HepG2 (cell line): ENCODE measurements around the gene CNTRL. TPM values are rescaled to one million over a fixed set of nuclear protein-coding genes. Genes with fewer than 3 reads are reported as not detected.

Experiments
- ATAC-seq: fragments of 200-7000 bp; cut with Tn5 transposase; 3 replicates; pipeline ENCODE4 v1.9.1; 2020; ENCODE audit warnings: mild to moderate bottlenecking, moderate library complexity
- BruUV-seq: library from RNA; stranded (reverse); fragments of 400-500 nt; replicated peaks from 2 replicates; lab custom pipeline; 2021; lab: Mats Ljungman, UMichigan
- CTCF ChIA-PET: fragments of 300-600 bp; formaldehyde crosslinking; extraction: SDS; loops from one replicate; lab custom pipeline; 2021; ENCODE audit warnings: low total read pairs, inconsistent platforms, low intra/inter-chr PET ratio; lab: Yijun Ruan, JAX
- POLR2A ChIA-PET: fragments of 350-600 bp; sonication (Branson Sonifier 250); formaldehyde crosslinking; loops from one replicate; lab custom pipeline; 2020; ENCODE audit warnings: antibody characterized with exemption, inconsistent platforms; lab: Yijun Ruan, JAX
- DNase-seq: peaks from one replicate; pipeline ENCODE4 v3.0.0-alpha.2; 2015; ENCODE audit warnings: low spot score
- FAIRE-seq: peaks from 3 replicates; lab custom pipeline; 2011; peaks lifted over from hg19 to GRCh38; lab: Jason Lieb, UNC
- H2AFZ ChIP-seq: one replicate; pipeline ENCODE4 v1.6.1; 2011; ENCODE audit warnings: low read length, inconsistent platforms
- H3K27ac ChIP-seq: fragments of 300-600 bp; 3 replicates; pipeline ENCODE4 v1.8.0; 2011; ENCODE audit warnings: mixed run types, mild to moderate bottlenecking, mixed read lengths, low read length, inconsistent platforms; ENCODE audit not compliant: insufficient read depth; ENCODE audit errors: extremely low read length
- H3K27me3 ChIP-seq, 2 experiments: fragments of 200-600 bp in 1 of 2; 2 replicates in 1 of 2; 3 replicates in 1 of 2; pipeline versions ENCODE4 v1.6.0 to v1.8.0; 2011; ENCODE audit warnings: low read length in 2 of 2, mild to moderate bottlenecking in 2 of 2, moderate library complexity in 2 of 2, inconsistent platforms in 1 of 2; ENCODE audit not compliant: insufficient read depth in 2 of 2, control insufficient read depth in 1 of 2
- H3K36me3 ChIP-seq, 2 experiments: fragments of 200-600 bp in 1 of 2; replicated peaks in 1 of 2; 2 replicates in 1 of 2; 3 replicates in 1 of 2; pipeline versions ENCODE4 v1.5.1 to v1.8.0; 2011; ENCODE audit warnings: low read length in 2 of 2, inconsistent platforms in 1 of 2; ENCODE audit not compliant: insufficient read depth in 2 of 2, control insufficient read depth in 1 of 2
- H3K4me1 ChIP-seq: 2 replicates; pipeline ENCODE4 v1.5.1; 2012; ENCODE audit warnings: low read length, inconsistent platforms; ENCODE audit not compliant: insufficient read depth
- H3K4me2 ChIP-seq: 2 replicates; pipeline ENCODE4 v1.6.0; 2011; ENCODE audit warnings: low read depth, low read length, inconsistent platforms
- H3K4me3 ChIP-seq, 3 experiments: fragments of 200-600 bp in 1 of 3; sonication (generic), shearing (Covaris generic) in 1 of 3; replicated peaks in 1 of 3; 2 replicates each; pipeline ENCODE4 v1.5.1; 2011 to 2016; ENCODE audit warnings: low read length in 3 of 3, inconsistent platforms in 2 of 3, low read depth in 2 of 3, mild to moderate bottlenecking in 2 of 3, control low read depth in 1 of 3, mixed read lengths in 1 of 3; ENCODE audit not compliant: insufficient read depth in 1 of 3
- H3K79me2 ChIP-seq: one replicate; pipeline ENCODE4 v1.6.1; 2011; ENCODE audit warnings: low read length, inconsistent platforms; ENCODE audit not compliant: insufficient read depth
- H3K9ac ChIP-seq: 2 replicates; pipeline ENCODE4 v1.6.0; 2011; ENCODE audit warnings: mild to moderate bottlenecking, low read depth, low read length, inconsistent platforms; ENCODE audit not compliant: insufficient read depth
- H3K9me3 ChIP-seq: 2 replicates; pipeline ENCODE4 v1.5.1; 2012; ENCODE audit warnings: mild to moderate bottlenecking, low read length
- H4K20me1 ChIP-seq: 2 replicates; pipeline ENCODE4 v1.6.0; 2011; ENCODE audit warnings: inconsistent platforms, mild to moderate bottlenecking, low read length, moderate library complexity; ENCODE audit not compliant: insufficient read depth
- MAFF ChIP-seq: IDR thresholded peaks from 2 replicates; pipeline ENCODE4 v1.6.1; 2011; ENCODE audit warnings: low read depth, low read length, improper control_type of control experiment
- MAFK ChIP-seq, 2 experiments: IDR thresholded peaks in 1 of 2; conservative IDR thresholded peaks in 1 of 2; 2 replicates each; pipeline ENCODE4 v1.6.1; 2011; ENCODE audit warnings: improper control_type of control experiment in 2 of 2, low read length in 2 of 2
- ZNF317 ChIP-seq: sonication (generic); formaldehyde crosslinking; IDR thresholded peaks from 2 replicates; pipeline ENCODE4 v1.5.0; 2020; ENCODE audit warnings: mild to moderate bottlenecking, missing genetic modification reagents
- ZNF337 ChIP-seq: sonication (generic); formaldehyde crosslinking; IDR thresholded peaks from 2 replicates; pipeline ENCODE4 v1.5.1; 2020; ENCODE audit warnings: missing genetic modification reagents, low read depth, mild to moderate bottlenecking, borderline replicate concordance
- WGBS: methylation state at CpG from one replicate; pipeline ENCODE4 v1.1.6; 2017; ENCODE audit warnings: low lambda C conversion rate; 5-methylcytosine and 5-hydroxymethylcytosine counted together
- in situ Hi-C: cut with HindIII; loops from 2 replicates; pipeline ENCODE4 v1.10.0; 2017; ENCODE audit warnings: low pct_unique_long_range_greater_than_20kb; ENCODE audit not compliant: extremely low pct_ligation_motif_present
- intact Hi-C: fragments of 100-400 bp; cut with micrococcal nuclease; formaldehyde crosslinking; loops from one replicate; pipeline ENCODE4 v1.10.0; 2022; ENCODE audit not compliant: unreplicated experiment
- polyA plus RNA-seq, 8 experiments: library from polyadenylated mRNA; depleted of rRNA in 3 of 8; stranded (reverse) in 7 of 8; unstranded in 1 of 8; fragments of >200 nt; fragmentation: Illumina TruSeq in 4 of 8; extraction: Trizol in 4 of 8; gene quantifications; 2 replicates each; pipeline versions ENCODE4 v1.2.1 to v1.2.3, GENCODE V29; 2011 to 2016; ENCODE audit warnings: low read depth in 4 of 8, missing spikeins in 1 of 8, mixed read lengths in 1 of 8; ENCODE audit not compliant: insufficient read depth in 1 of 8
- total RNA-seq, 5 experiments: library from RNA; depleted of rRNA; stranded (reverse); fragments of >200 nt; fragmentation: Illumina TruSeq; extraction: Trizol; gene quantifications; 2 replicates each; pipeline ENCODE4 v1.2.3, GENCODE V29; 2016; ENCODE audit warnings: low read depth in 1 of 5
- TF ChIP-seq, protein P1 (sequence below): sonication (generic); formaldehyde crosslinking; IDR thresholded peaks from 2 replicates; pipeline ENCODE4 v1.5.1; 2020; ENCODE audit warnings: mild to moderate bottlenecking, missing genetic modification reagents, borderline replicate concordance
- TF ChIP-seq, protein P2 (sequence below): sonication (generic); formaldehyde crosslinking; IDR thresholded peaks from one replicate; pipeline ENCODE4 v1.5.1; 2020; ENCODE audit warnings: mild to moderate bottlenecking, missing genetic modification reagents; ENCODE audit errors: not compliant biosample characterization

The CNTRL gene
- total and polyA plus RNA-seq, 2 of the 13 experiments (the other 11 are each of a cell fraction or from before 2014, with no cell fraction given): 7.5 to 11.8 TPM

DNA sequence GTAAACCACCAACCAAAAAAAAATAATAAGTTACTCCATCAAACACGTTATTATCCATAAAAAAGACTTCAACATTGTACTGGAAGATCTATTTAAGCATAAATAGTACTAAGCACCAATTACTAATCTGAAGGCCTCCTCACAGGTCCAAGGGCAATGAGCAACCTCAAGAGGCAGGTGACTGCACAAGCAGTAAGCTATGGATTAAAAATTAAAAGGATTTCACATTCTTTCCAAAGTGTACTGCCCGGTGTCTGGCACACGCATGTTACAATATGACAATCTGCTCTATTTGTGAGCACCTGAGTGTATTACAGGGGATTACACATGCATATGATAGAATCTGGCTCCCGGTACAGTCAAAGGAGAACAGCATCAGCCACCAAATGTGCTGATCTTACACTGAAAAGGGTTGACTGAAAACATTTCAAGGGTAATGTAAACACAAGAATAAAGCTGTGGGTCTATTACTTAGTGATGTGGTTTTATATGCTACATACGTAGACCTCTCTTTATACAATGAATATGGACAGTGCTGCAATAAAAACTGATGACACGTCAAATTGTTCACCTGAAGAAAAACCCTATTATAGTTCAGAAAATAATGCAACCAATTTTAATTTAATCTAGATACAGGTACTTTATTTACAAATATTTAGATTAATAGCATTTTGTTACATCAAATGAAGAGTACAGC is 104.1 kb downstream of the CNTRL start:
- peaks cover 61% of the 10 kb centered on the region for H3K4me1 ChIP-seq
- H3K9me3 ChIP-seq: no peaks in the 10 kb centered on the region
- ATAC-seq: no peak; the same call in 2 of the 3 replicates
- no peak for FAIRE-seq
- peak overlapping the region; percentile 25; the same call in 1 of the 2 replicates for H3K4me2 ChIP-seq
- peaks cover 4 to 8% of the 10 kb centered on the region in 2 experiments; a peak in 4 of 5 replicates for H3K36me3 ChIP-seq
- no peak overlapping the region for H2AFZ ChIP-seq
- no peak for DNase-seq
- 87% methylated on average over 6 of the region's 6 CpGs for WGBS
- peaks cover 25% of the 10 kb centered on the region for H3K79me2 ChIP-seq
- no peak overlapping the region for H3K4me3 ChIP-seq
- no peak overlapping the region for H3K9ac ChIP-seq
- no peaks in the 10 kb centered on the region for H3K27me3 ChIP-seq
- H3K27ac ChIP-seq: peak overlapping the region; percentile 31
- 0 out of 2 replicates have a peak, but pooled peaks cover 2% of the 10 kb centered on the region for H4K20me1 ChIP-seq
- no TSS peak for BruUV-seq
- intact Hi-C loops: no loop called here
- POLR2A ChIA-PET: no interaction called here
- in situ Hi-C loops: no loop called here
- CTCF ChIA-PET: no interaction called here
- TF ChIP-seq MAFK (conservative IDR thresholded peaks at IDR 0.05 in 1 of 2, IDR thresholded peaks at IDR 0.05 in 1 of 2; ENCODE audit: low read length in 2 of 2) (peak; percentile 95 to 96), MAFF (peak; percentile 94), ZNF317 (CRISPR knock-in tag) (0 out of 2 replicates have a peak, but pooled peaks have one; percentile 11), ZNF337 (CRISPR knock-in tag) (no peak)
- TF ChIP-seq, protein P1, sequence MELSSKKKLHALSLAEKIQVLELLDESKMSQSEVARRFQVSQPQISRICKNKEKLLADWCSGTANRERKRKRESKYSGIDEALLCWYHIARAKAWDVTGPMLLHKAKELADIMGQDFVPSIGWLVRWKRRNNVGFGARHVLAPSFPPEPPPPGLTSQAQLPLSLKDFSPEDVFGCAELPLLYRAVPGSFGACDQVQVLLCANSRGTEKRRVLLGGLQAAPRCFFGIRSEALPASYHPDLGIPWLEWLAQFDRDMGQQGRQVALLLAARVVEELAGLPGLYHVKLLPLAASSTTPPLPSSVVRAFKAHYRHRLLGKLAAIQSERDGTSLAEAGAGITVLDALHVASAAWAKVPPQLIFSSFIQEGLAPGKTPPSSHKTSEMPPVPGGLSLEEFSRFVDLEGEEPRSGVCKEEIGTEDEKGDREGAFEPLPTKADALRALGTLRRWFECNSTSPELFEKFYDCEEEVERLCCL (CRISPR knock-in tag): 0 out of 2 replicates have a peak, but pooled peaks have one; percentile 24
- TF ChIP-seq, protein P2, sequence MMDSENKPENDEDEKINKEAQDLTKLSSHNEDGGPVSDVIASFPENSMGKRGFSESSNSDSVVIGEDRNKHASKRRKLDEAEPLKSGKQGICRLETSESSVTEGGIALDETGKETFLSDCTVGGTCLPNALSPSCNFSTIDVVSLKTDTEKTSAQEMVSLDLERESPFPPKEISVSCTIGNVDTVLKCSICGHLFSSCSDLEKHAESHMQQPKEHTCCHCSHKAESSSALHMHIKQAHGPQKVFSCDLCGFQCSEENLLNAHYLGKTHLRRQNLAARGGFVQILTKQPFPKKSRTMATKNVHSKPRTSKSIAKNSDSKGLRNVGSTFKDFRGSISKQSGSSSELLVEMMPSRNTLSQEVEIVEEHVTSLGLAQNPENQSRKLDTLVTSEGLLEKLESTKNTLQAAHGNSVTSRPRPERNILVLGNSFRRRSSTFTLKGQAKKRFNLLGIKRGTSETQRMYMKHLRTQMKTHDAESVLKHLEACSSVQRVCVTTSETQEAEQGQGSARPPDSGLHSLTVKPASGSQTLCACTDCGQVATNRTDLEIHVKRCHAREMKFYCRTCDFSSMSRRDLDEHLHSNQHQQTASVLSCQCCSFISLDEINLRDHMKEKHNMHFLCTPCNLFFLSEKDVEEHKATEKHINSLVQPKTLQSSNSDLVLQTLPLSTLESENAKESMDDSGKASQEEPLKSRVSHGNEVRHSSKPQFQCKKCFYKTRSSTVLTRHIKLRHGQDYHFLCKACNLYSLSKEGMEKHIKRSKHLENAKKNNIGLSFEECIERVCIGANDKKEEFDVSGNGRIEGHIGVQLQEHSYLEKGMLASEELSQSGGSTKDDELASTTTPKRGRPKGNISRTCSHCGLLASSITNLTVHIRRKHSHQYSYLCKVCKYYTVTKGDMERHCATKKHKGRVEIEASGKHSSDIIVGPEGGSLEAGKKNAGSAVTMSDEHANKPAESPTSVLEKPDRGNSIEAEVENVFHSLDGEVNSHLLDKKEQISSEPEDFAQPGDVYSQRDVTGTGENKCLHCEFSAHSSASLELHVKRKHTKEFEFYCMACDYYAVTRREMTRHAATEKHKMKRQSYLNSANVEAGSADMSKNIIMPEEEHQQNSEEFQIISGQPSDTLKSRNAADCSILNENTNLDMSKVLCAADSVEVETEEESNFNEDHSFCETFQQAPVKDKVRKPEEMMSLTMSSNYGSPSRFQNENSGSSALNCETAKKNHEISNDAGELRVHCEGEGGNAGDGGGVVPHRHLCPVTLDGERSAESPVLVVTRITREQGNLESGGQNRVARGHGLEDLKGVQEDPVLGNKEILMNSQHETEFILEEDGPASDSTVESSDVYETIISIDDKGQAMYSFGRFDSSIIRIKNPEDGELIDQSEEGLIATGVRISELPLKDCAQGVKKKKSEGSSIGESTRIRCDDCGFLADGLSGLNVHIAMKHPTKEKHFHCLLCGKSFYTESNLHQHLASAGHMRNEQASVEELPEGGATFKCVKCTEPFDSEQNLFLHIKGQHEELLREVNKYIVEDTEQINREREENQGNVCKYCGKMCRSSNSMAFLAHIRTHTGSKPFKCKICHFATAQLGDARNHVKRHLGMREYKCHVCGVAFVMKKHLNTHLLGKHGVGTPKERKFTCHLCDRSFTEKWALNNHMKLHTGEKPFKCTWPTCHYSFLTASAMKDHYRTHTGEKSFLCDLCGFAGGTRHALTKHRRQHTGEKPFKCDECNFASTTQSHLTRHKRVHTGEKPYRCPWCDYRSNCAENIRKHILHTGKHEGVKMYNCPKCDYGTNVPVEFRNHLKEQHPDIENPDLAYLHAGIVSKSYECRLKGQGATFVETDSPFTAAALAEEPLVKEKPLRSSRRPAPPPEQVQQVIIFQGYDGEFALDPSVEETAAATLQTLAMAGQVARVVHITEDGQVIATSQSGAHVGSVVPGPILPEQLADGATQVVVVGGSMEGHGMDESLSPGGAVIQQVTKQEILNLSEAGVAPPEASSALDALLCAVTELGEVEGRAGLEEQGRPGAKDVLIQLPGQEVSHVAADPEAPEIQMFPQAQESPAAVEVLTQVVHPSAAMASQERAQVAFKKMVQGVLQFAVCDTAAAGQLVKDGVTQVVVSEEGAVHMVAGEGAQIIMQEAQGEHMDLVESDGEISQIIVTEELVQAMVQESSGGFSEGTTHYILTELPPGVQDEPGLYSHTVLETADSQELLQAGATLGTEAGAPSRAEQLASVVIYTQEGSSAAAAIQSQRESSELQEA: no peak
